PC-3 (cell line): ENCODE results near the gene DPH5. TPM values are rescaled to one million over a fixed set of nuclear protein-coding genes. Genes with fewer than 3 reads are reported as not detected.
"Not testable (repeated sequence)": the region's sequence is repeated elsewhere in the genome, so short reads cannot be mapped to it uniquely, and the experiment has no call there.

Source experiments
- ATAC-seq: fragments of 200-7000 bp; cut with Tn5 transposase; 2 replicates; pipeline ENCODE4 v1.9.1; 2020; ENCODE audit warnings: mild to moderate bottlenecking, moderate library complexity
- BruUV-seq: library from RNA; stranded (reverse); fragments of 400-500 nt; replicated peaks from 2 replicates; lab custom pipeline; 2021; lab: Mats Ljungman, UMichigan
- CTCF ChIA-PET: fragments of 300-600 bp; sonication (Branson Sonifier 250); formaldehyde crosslinking; loops from one replicate; lab custom pipeline; 2022; ENCODE audit warnings: antibody characterized with exemption; lab: Charles Lee
- POLR2A ChIA-PET: fragments of 300-600 bp; sonication (Branson Sonifier 250); formaldehyde crosslinking; loops from one replicate; lab custom pipeline; 2022; ENCODE audit warnings: antibody characterized with exemption; ENCODE audit not compliant: unreplicated experiment; lab: Charles Lee
- DNase-seq: peaks from one replicate; pipeline ENCODE4 v3.0.0-alpha.2; 2015
- H2AFZ ChIP-seq: fragments of 300-600 bp; sonication (generic); 2 replicates; pipeline ENCODE4 v1.6.0; 2016; ENCODE audit warnings: antibody characterized with exemption, low read length
- H3F3A ChIP-seq: fragments of 300-600 bp; sonication (generic); one replicate; pipeline ENCODE4 v1.6.0; 2017; ENCODE audit warnings: antibody characterized with exemption, low read length, control low read depth, mild to moderate bottlenecking; ENCODE audit not compliant: unreplicated experiment
- H3K27ac ChIP-seq: fragments of 300-600 bp; sonication (generic); 2 replicates; pipeline ENCODE4 v1.5.1; 2016; ENCODE audit warnings: mild to moderate bottlenecking, low read length
- H3K27me3 ChIP-seq: fragments of 300-600 bp; sonication (generic); 2 replicates; pipeline ENCODE4 v1.6.1; 2016; ENCODE audit warnings: low read length, mixed read lengths
- H3K36me3 ChIP-seq: fragments of 300-600 bp; sonication (generic); 2 replicates; pipeline ENCODE4 v1.6.1; 2016; ENCODE audit warnings: low read depth, mixed run types, low read length, mixed read lengths
- H3K4me1 ChIP-seq: fragments of 300-600 bp; sonication (generic); 2 replicates; pipeline ENCODE4 v1.5.1; 2016; ENCODE audit warnings: low read length; ENCODE audit not compliant: insufficient read depth
- H3K4me2 ChIP-seq: fragments of 300-600 bp; sonication (generic); 2 replicates; pipeline ENCODE4 v1.6.0; 2016; ENCODE audit warnings: low read length
- H3K4me3 ChIP-seq: fragments of 300-600 bp; sonication (generic); 2 replicates; pipeline ENCODE4 v1.5.1; 2016; ENCODE audit warnings: mild to moderate bottlenecking, low read length, mixed read lengths
- H3K79me2 ChIP-seq: fragments of 300-600 bp; sonication (generic); 2 replicates; pipeline ENCODE4 v1.6.1; 2017; ENCODE audit warnings: low read length, mixed read lengths
- H3K9ac ChIP-seq: fragments of 300-600 bp; sonication (generic); 2 replicates; pipeline ENCODE4 v1.6.0; 2016; ENCODE audit warnings: mild to moderate bottlenecking, low read length
- H3K9me2 ChIP-seq: fragments of 300-600 bp; sonication (generic); replicated peaks from 2 replicates; pipeline ENCODE4 v1.6.1; 2016; ENCODE audit warnings: mixed run types, low read length, mixed read lengths
- H3K9me3 ChIP-seq: fragments of 300-600 bp; sonication (generic); 2 replicates; pipeline ENCODE4 v1.6.1; 2016; ENCODE audit warnings: low read length, mixed read lengths
- H4K20me1 ChIP-seq: fragments of 300-600 bp; sonication (generic); 2 replicates; pipeline ENCODE4 v1.6.1; 2016; ENCODE audit warnings: low read length, mixed read lengths
- CTCF ChIP-seq: fragments of 300-600 bp; sonication (generic); conservative IDR thresholded peaks from 2 replicates; pipeline ENCODE4 v1.5.1; 2017; ENCODE audit warnings: antibody characterized with exemption, low read depth, mild to moderate bottlenecking, low read length
- EZH2 ChIP-seq: fragments of 300-600 bp; sonication (generic); IDR thresholded peaks from one replicate; pipeline ENCODE4 v1.6.1; 2017; ENCODE audit warnings: antibody characterized with exemption, mild to moderate bottlenecking, low read length; ENCODE audit not compliant: unreplicated experiment
- EZH2phosphoT487 ChIP-seq: fragments of 300-600 bp; sonication (generic); IDR thresholded peaks from 2 replicates; pipeline ENCODE4 v1.6.1; 2018; ENCODE audit warnings: mild to moderate bottlenecking, antibody characterized with exemption, low read length, borderline replicate concordance
- intact Hi-C: fragments of 100-400 bp; cut with micrococcal nuclease; formaldehyde crosslinking; loops from 2 replicates; pipeline ENCODE4 v1.9.0; 2023
- total RNA-seq: library from RNA; depleted of rRNA; stranded (reverse); fragments of >200 nt; gene quantifications from 2 replicates; pipeline ENCODE4 v1.2.3, GENCODE V29; 2014

Gene DPH5
- total RNA-seq, 1 experiment from 2014 or later = 24.9 TPM

GRCh38 chr1:101033017-101033416 is 7.4 kb upstream of the DPH5 start:
- BruUV-seq = no TSS peak
- Histone ChIP-seq H3K4me1 (no peaks in the 10 kb centered on the region), H3K9me3 (no peaks in the 10 kb centered on the region), H3K36me3 (peaks cover 4% of the 10 kb centered on the region; the same call in 1 of the 2 replicates), H3K27me3 (no peaks in the 10 kb centered on the region), H3K79me2 (peaks cover 9% of the 10 kb centered on the region), H3K4me2 (no peak overlapping the region), H2AFZ (no peak overlapping the region), H3K27ac (no peak overlapping the region), H4K20me1 (no peaks in the 10 kb centered on the region), H3F3A (no peaks in the 10 kb centered on the region), H3K9me2 (no peaks in the 10 kb centered on the region), H3K4me3 (no peak overlapping the region), H3K9ac (no peak overlapping the region)
- ATAC-seq = no peak
- CTCF ChIA-PET = no interaction called here
- intact Hi-C loops = no loop called here
- TF ChIP-seq CTCF (no peak), EZH2phosphoT487 (no peak), EZH2 (no peak)
- POLR2A ChIA-PET = no interaction called here
- DNase-seq = no peak

GRCh38 chr1:101032129-101032528 is 6.5 kb upstream of the DPH5 start:
- POLR2A ChIA-PET, H3K9ac ChIP-seq, H3K27me3 ChIP-seq, H3K4me3 ChIP-seq, CTCF ChIA-PET, H3K4me1 ChIP-seq, H3K27ac ChIP-seq, H3F3A ChIP-seq, H3K4me2 ChIP-seq, H3K9me2 ChIP-seq, ATAC-seq, DNase-seq, H4K20me1 ChIP-seq, H2AFZ ChIP-seq, H3K9me3 ChIP-seq, intact Hi-C loops, BruUV-seq, H3K36me3 ChIP-seq: not testable (repeated sequence)
- H3K79me2 ChIP-seq = peaks cover 17% of the 10 kb centered on the region

GRCh38 chr1:101030881-101031280 is 5.3 kb upstream of the DPH5 start:
- Histone ChIP-seq H3K4me2 (no peak overlapping the region), H3K9ac (no peak overlapping the region), H3K27ac (no peak overlapping the region), H3K4me1 (peaks cover 9% of the 10 kb centered on the region), H3K79me2 (peaks cover 30% of the 10 kb centered on the region), H3K36me3 (no peaks in the 10 kb centered on the region), H2AFZ (no peak overlapping the region), H3K9me2 (no peaks in the 10 kb centered on the region), H3K9me3 (no peaks in the 10 kb centered on the region), H3K4me3 (no peak overlapping the region), H4K20me1 (no peaks in the 10 kb centered on the region), H3K27me3 (no peaks in the 10 kb centered on the region), H3F3A (no peaks in the 10 kb centered on the region)
- no TSS peak for BruUV-seq
- no peak for DNase-seq
- intact Hi-C loops = no loop called here
- TF ChIP-seq EZH2phosphoT487 = no peak
- TF ChIP-seq CTCF = no peak
- TF ChIP-seq EZH2 = no peak
- ChIA-PET CTCF (no interaction called here), POLR2A (no interaction called here)
- no peak for ATAC-seq
